Brain microvascular endothelial cell (primary cell): ENCODE results near the gene SNX19.
A peak's percentile ranks its signal among the peaks of the same experiment; 100 is the strongest.
"Not testable (repeated sequence)": the region's sequence is repeated elsewhere in the genome, so short reads cannot be mapped to it uniquely, and the experiment has no call there.

Experiments
- DNase-seq: peaks from one replicate; pipeline ENCODE4 v3.0.0-alpha.2; 2020
- H3K27ac ChIP-seq: fragments of 250-450 bp; sonication (Bioruptor Pico); 2 replicates; pipeline ENCODE4 v1.5.1; 2020; ENCODE audit warnings: mild to moderate bottlenecking, moderate library complexity
- H3K27me3 ChIP-seq: fragments of 250-450 bp; sonication (Bioruptor Pico); replicated peaks from 2 replicates; pipeline ENCODE4 v1.5.1; 2020; ENCODE audit warnings: mild to moderate bottlenecking
- H3K36me3 ChIP-seq: fragments of 250-450 bp; sonication (Bioruptor Pico); replicated peaks from 2 replicates; pipeline ENCODE4 v1.5.1; 2020; ENCODE audit warnings: mild to moderate bottlenecking
- H3K4me3 ChIP-seq: 2 replicates; pipeline ENCODE4 v1.5.1; 2011; ENCODE audit warnings: low read depth, mild to moderate bottlenecking, control low read depth, low read length, moderate library complexity
- CTCF ChIP-seq: IDR thresholded peaks from 2 replicates; pipeline ENCODE4 v1.5.1; 2011; ENCODE audit warnings: low read depth, mild to moderate bottlenecking, moderate library complexity, low read length, control low read depth, inconsistent platforms; ENCODE audit errors: missing control alignments
- in situ Hi-C: cut with HindIII; loops from 2 replicates; pipeline ENCODE4 v1.10.0; 2017; ENCODE audit warnings: low sequenced_read_pairs, low pct_ligation_motif_present

The SNX19 gene

GRCh38 chr11:130945896-130946295 lies 29.6 kb upstream of the SNX19 start:
- no peak for TF ChIP-seq CTCF
- Histone ChIP-seq H3K4me3 (no peak overlapping the region), H3K27ac (no peak overlapping the region), H3K36me3 (no peaks in the 10 kb centered on the region), H3K27me3 (no peaks in the 10 kb centered on the region)
- in situ Hi-C loops, result no loop called here
- DNase-seq, result peak; percentile 77

- no peak overlapping the region for H3K4me3 ChIP-seq
- no peaks in the 10 kb centered on the region for H3K27me3 ChIP-seq
- no peak for DNase-seq
- no peak for TF ChIP-seq CTCF
- H3K27ac ChIP-seq, result no peak overlapping the region
- H3K36me3 ChIP-seq, result no peaks in the 10 kb centered on the region
- in situ Hi-C loops, result no loop called here
These were observed 24.4 kb upstream of the SNX19 start for GRCh38 chr11:130940706-130941105.

GRCh38 chr11:130937051-130937450 lies 20.8 kb upstream of the SNX19 start:
- Histone ChIP-seq H3K4me3 (no peak overlapping the region), H3K27me3 (no peaks in the 10 kb centered on the region), H3K36me3 (no peaks in the 10 kb centered on the region), H3K27ac (no peak overlapping the region)
- in situ Hi-C loops, result no loop called here
- DNase-seq, result no peak
- TF ChIP-seq CTCF, result no peak

DNA sequence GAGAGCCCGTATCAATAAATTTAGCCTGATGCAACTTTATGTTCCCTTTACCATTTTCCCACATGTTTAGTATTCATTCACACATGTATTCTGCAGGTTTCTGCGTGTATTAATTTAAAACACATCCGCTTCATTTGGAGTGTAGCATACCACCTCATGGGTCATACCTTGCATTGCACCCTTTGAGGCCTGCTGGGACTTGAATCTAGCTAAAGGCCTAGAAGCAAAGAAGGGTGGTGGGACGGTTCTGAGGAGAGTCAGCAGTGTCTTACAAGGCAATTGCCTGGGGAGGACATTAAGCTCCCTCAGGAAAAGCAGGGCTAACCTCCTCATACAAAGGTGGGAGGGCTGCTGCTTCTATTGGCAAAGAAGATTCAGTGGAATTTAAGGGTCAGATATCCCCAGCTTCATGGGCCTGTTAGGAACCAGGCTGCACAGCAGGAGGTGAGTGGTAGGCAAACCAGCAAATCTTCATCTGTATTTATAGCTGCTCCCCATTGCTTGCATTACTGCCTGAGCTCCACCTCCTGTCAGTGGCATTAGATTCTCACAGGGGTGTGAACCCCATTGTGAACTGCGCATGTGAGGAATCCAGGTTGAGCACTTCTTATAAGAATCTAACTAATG lies 15.9 kb upstream of the SNX19 start:
- DNase-seq, result no peak
- no peak overlapping the region for H3K27ac ChIP-seq
- no peaks in the 10 kb centered on the region for H3K27me3 ChIP-seq
- no peak overlapping the region for H3K4me3 ChIP-seq
- in situ Hi-C loops, result no loop called here
- H3K36me3 ChIP-seq, result no peaks in the 10 kb centered on the region
- no peak for TF ChIP-seq CTCF

DNA sequence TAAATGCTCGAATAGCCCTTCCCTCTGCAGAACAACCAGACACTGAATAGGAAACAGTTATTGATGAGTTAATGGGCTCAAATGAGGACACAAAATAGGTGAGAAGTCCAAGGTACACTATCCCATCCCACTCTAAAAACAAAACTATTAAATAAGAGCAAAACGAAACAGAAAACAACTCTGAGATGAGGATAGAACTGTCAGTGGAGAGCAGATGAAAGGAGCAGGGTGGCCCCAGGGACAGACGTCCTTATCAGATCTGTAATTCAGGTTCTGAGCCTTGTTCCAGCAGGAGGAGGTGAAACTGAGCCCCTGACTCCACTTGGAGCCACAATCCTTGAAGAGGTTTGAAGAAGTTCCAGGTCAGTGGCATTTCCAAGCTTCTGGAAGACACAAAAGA lies 8.5 kb upstream of the SNX19 start:
- no peak for TF ChIP-seq CTCF
- Histone ChIP-seq H3K4me3 (no peak overlapping the region), H3K27me3 (no peaks in the 10 kb centered on the region), H3K27ac (no peak overlapping the region), H3K36me3 (no peaks in the 10 kb centered on the region)
- DNase-seq, result no peak
- in situ Hi-C loops, result no loop called here

DNA sequence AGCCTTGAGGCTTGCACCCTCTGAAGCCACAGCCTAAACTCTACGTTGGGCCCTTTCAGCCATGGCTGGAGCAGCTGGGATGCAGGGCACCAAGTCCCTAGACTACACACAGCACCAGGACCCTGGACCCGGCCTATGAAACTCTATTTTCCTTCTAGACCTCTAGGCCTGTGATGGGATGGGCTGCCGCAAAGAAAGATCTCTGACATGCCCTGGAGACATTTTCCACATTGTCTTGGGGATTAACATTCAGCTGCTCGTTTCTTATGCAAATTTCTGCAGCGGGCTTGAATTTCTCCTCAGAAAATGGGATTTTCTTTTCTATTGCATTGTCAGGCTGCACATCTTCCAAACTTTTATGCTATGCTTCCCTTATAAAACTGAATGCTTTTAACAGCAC lies 4.3 kb upstream of the SNX19 start:
- H3K36me3 ChIP-seq, DNase-seq, H3K27me3 ChIP-seq, H3K4me3 ChIP-seq, H3K27ac ChIP-seq, in situ Hi-C loops: not testable (repeated sequence)
